Central memory CD8-positive, alpha-beta T cell (primary cell): Measurements from ENCODE around the gene SLC51B.

Experiments used
- ATAC-seq: fragments of 150-1000 bp; cut with Tn5 transposase; replicated peaks from 2 replicates; pipeline ENCODE4 v1.10.0; 2022; ENCODE audit warnings: mild to moderate bottlenecking, moderate FRiP score, moderate number of reproducible peaks; ENCODE audit not compliant: poor library complexity, severe bottlenecking; ENCODE audit errors: extremely low read depth
- DNase-seq, 2 donors: peaks; one replicate each; pipeline ENCODE4 v3.0.0; 2021; ENCODE audit warnings: low spot score in 2 of 2
- H3K27ac Mint-ChIP-seq: one replicate; pipeline ENCODE4 v1.8.0; 2022; ENCODE audit warnings: low read depth, mild to moderate bottlenecking, moderate library complexity, mixed read lengths
- H3K27me3 Mint-ChIP-seq: one replicate; pipeline ENCODE4 v1.8.0; 2022; ENCODE audit warnings: mixed read lengths
- H3K36me3 Mint-ChIP-seq: one replicate; pipeline ENCODE4 v1.8.0; 2022; ENCODE audit warnings: mild to moderate bottlenecking, moderate library complexity, mixed read lengths; ENCODE audit not compliant: insufficient read depth
- H3K4me1 Mint-ChIP-seq: one replicate; pipeline ENCODE4 v1.8.0; 2022; ENCODE audit warnings: mixed read lengths
- H3K4me3 Mint-ChIP-seq: one replicate; pipeline ENCODE4 v1.8.0; 2022; ENCODE audit warnings: mild to moderate bottlenecking, moderate library complexity, mixed read lengths
- H3K9me3 Mint-ChIP-seq: one replicate; pipeline ENCODE4 v1.8.0; 2022; ENCODE audit warnings: mixed read lengths

The SLC51B gene

GRCh38 chr15:65059931-65060596 lies 14.9 kb downstream of the SLC51B start:
- peaks cover 24% of the 10 kb centered on the region for H3K27me3 Mint-ChIP-seq
- DNase-seq (no peak), ATAC-seq (no peak)
- no peak overlapping the region for H3K27ac Mint-ChIP-seq
- H3K9me3 Mint-ChIP-seq = no peaks in the 10 kb centered on the region
- no peaks in the 10 kb centered on the region for H3K36me3 Mint-ChIP-seq
- no peaks in the 10 kb centered on the region for H3K4me1 Mint-ChIP-seq
- no peak overlapping the region for H3K4me3 Mint-ChIP-seq

- no peak for DNase-seq
- H3K36me3 Mint-ChIP-seq = no peaks in the 10 kb centered on the region
- peaks cover 31% of the 10 kb centered on the region for H3K27me3 Mint-ChIP-seq
- H3K27ac Mint-ChIP-seq = no peak overlapping the region
- H3K9me3 Mint-ChIP-seq = no peaks in the 10 kb centered on the region
- H3K4me3 Mint-ChIP-seq = no peak overlapping the region
- no peaks in the 10 kb centered on the region for H3K4me1 Mint-ChIP-seq
- ATAC-seq = no peak
Observed at GRCh38 chr15:65060641-65061397, 15.6 kb downstream of the SLC51B start.

GRCh38 chr15:65062061-65062460 lies 16.9 kb downstream of the SLC51B start:
- H3K27ac Mint-ChIP-seq = no peak overlapping the region
- H3K4me3 Mint-ChIP-seq = no peak overlapping the region
- H3K27me3 Mint-ChIP-seq = peaks cover 43% of the 10 kb centered on the region
- no peaks in the 10 kb centered on the region for H3K36me3 Mint-ChIP-seq
- no peaks in the 10 kb centered on the region for H3K9me3 Mint-ChIP-seq
- DNase-seq (no peak), ATAC-seq (no peak)
- peaks cover 2% of the 10 kb centered on the region for H3K4me1 Mint-ChIP-seq

GRCh38 chr15:65062726-65063125 lies 17.5 kb downstream of the SLC51B start:
- DNase-seq (no peak), ATAC-seq (no peak)
- H3K4me3 Mint-ChIP-seq = no peak overlapping the region
- H3K36me3 Mint-ChIP-seq = no peaks in the 10 kb centered on the region
- H3K9me3 Mint-ChIP-seq = no peaks in the 10 kb centered on the region
- peaks cover 49% of the 10 kb centered on the region for H3K27me3 Mint-ChIP-seq
- peaks cover 6% of the 10 kb centered on the region for H3K4me1 Mint-ChIP-seq
- no peak overlapping the region for H3K27ac Mint-ChIP-seq

- H3K36me3 Mint-ChIP-seq = no peaks in the 10 kb centered on the region
- H3K4me3 Mint-ChIP-seq = no peak overlapping the region
- no peaks in the 10 kb centered on the region for H3K9me3 Mint-ChIP-seq
- ATAC-seq (no peak), DNase-seq (no peak)
- peaks cover 6% of the 10 kb centered on the region for H3K4me1 Mint-ChIP-seq
- H3K27me3 Mint-ChIP-seq = peaks cover 56% of the 10 kb centered on the region
- no peak overlapping the region for H3K27ac Mint-ChIP-seq
Observed at GRCh38 chr15:65066001-65066634, 20.9 kb downstream of the SLC51B start.

- Mint-ChIP-seq H3K9me3 (no peaks in the 10 kb centered on the region), H3K4me3 (peak overlapping the region; percentile 4), H3K4me1 (peaks cover 6% of the 10 kb centered on the region), H3K27me3 (peaks cover 51% of the 10 kb centered on the region), H3K27ac (no peak overlapping the region), H3K36me3 (no peaks in the 10 kb centered on the region)
- DNase-seq (no peak), ATAC-seq (no peak)
Observed at GRCh38 chr15:65066635-65067316, 21.6 kb downstream of the SLC51B start.

GRCh38 chr15:65067317-65067644 lies 22.1 kb downstream of the SLC51B start:
- peaks cover 6% of the 10 kb centered on the region for H3K4me1 Mint-ChIP-seq
- H3K4me3 Mint-ChIP-seq = peak overlapping the region; percentile 4
- peaks cover 51% of the 10 kb centered on the region for H3K27me3 Mint-ChIP-seq
- H3K36me3 Mint-ChIP-seq = no peaks in the 10 kb centered on the region
- H3K27ac Mint-ChIP-seq = no peak overlapping the region
- ATAC-seq (no peak), DNase-seq (no peak)
- H3K9me3 Mint-ChIP-seq = no peaks in the 10 kb centered on the region

GRCh38 chr15:65067645-65068402 lies 22.6 kb downstream of the SLC51B start, which contains the start of gene RASL12:
Gene RASL12 (minus strand): TSS chr15:65067991. CDS start chr15:65067835, 156 bp downstream.
- no peak within 1 kb of the TSS for H3K27ac Mint-ChIP-seq
- ATAC-seq (no peak), DNase-seq (no peak)
- H3K9me3 Mint-ChIP-seq = no peaks in the 10 kb centered on the region
- H3K4me1 Mint-ChIP-seq = peaks cover 6% of the 10 kb centered on the region
- H3K4me3 Mint-ChIP-seq = peak within 1 kb of the TSS; percentile 50
- no peaks in the 10 kb centered on the region for H3K36me3 Mint-ChIP-seq
- peaks cover 51% of the 10 kb centered on the region for H3K27me3 Mint-ChIP-seq

- Mint-ChIP-seq H3K27ac (no peak overlapping the region), H3K9me3 (no peaks in the 10 kb centered on the region), H3K4me3 (peak overlapping the region; percentile 50), H3K27me3 (peaks cover 46% of the 10 kb centered on the region), H3K4me1 (peaks cover 6% of the 10 kb centered on the region), H3K36me3 (no peaks in the 10 kb centered on the region)
- no peak for DNase-seq
- no peak for ATAC-seq
Observed at GRCh38 chr15:65068403-65068788, 23.2 kb downstream of the SLC51B start.

- Mint-ChIP-seq H3K27me3 (peaks cover 39% of the 10 kb centered on the region), H3K4me1 (peaks cover 6% of the 10 kb centered on the region), H3K4me3 (no peak overlapping the region), H3K27ac (no peak overlapping the region), H3K9me3 (no peaks in the 10 kb centered on the region), H3K36me3 (no peaks in the 10 kb centered on the region)
- ATAC-seq (no peak), DNase-seq (no peak)
Observed at GRCh38 chr15:65069179-65069578, 24.0 kb downstream of the SLC51B start.

GRCh38 chr15:65069779-65070546 lies 24.8 kb downstream of the SLC51B start:
- Mint-ChIP-seq H3K36me3 (no peaks in the 10 kb centered on the region), H3K4me1 (peaks cover 6% of the 10 kb centered on the region), H3K4me3 (no peak overlapping the region), H3K27ac (no peak overlapping the region), H3K27me3 (peaks cover 37% of the 10 kb centered on the region), H3K9me3 (no peaks in the 10 kb centered on the region)
- DNase-seq (no peak), ATAC-seq (no peak)
